ENCODE data around the gene ZDHHC20. TPM values are rescaled to one million over a fixed set of nuclear protein-coding genes. Genes with fewer than 3 reads are reported as not detected.

Gene ZDHHC20
- total RNA-seq, result 49.6 and 51.9 TPM in 2 replicates

GRCh38 chr13:21458813-21459701 is at the start of gene ZDHHC20:
Gene ZDHHC20, minus strand, starts transcription at chr13:21459303. Its CDS starts 132 bp downstream, at chr13:21459171.
- Histone ChIP-seq H3K27me3 (ENCODE audit: control insufficient read depth, insufficient read depth, low read length) (no peaks in the 10 kb centered on the region), H3K4me3 (ENCODE audit: low read depth, low read length) (peak within 1 kb of the TSS; percentile 100), H3K36me3 (ENCODE audit: control insufficient read depth, insufficient read depth, low read length) (no peaks in the 10 kb centered on the region)
- TF ChIP-seq CTCF (IDR thresholded peaks at IDR 0.05; ENCODE audit: insufficient read depth, low read length, poor library complexity, severe bottlenecking), result no peak
- DNase-seq (ENCODE audit: low read depth), result peak; percentile 28

GRCh38 chr13:21504379-21504778 is 45.3 kb upstream of the ZDHHC20 start:
- Histone ChIP-seq H3K36me3 (ENCODE audit: control insufficient read depth, insufficient read depth, low read length) (no peaks in the 10 kb centered on the region), H3K4me3 (ENCODE audit: low read depth, low read length) (no peak overlapping the region), H3K27me3 (ENCODE audit: control insufficient read depth, insufficient read depth, low read length) (no peaks in the 10 kb centered on the region)
- no peak for TF ChIP-seq CTCF (IDR thresholded peaks at IDR 0.05; ENCODE audit: insufficient read depth, low read length, poor library complexity, severe bottlenecking)
- DNase-seq (ENCODE audit: low read depth), result no peak

- peak; percentile 13 for TF ChIP-seq CTCF (IDR thresholded peaks at IDR 0.05; ENCODE audit: insufficient read depth, low read length, poor library complexity, severe bottlenecking)
- Histone ChIP-seq H3K36me3 (ENCODE audit: control insufficient read depth, insufficient read depth, low read length) (no peaks in the 10 kb centered on the region), H3K27me3 (ENCODE audit: control insufficient read depth, insufficient read depth, low read length) (no peaks in the 10 kb centered on the region), H3K4me3 (ENCODE audit: low read depth, low read length) (no peak overlapping the region)
- no peak for DNase-seq (ENCODE audit: low read depth)
Measured at GRCh38 chr13:21501686-21502085, 42.6 kb upstream of the ZDHHC20 start.

GRCh38 chr13:21486322-21486721 is 27.2 kb upstream of the ZDHHC20 start:
- no peak for TF ChIP-seq CTCF (IDR thresholded peaks at IDR 0.05; ENCODE audit: insufficient read depth, low read length, poor library complexity, severe bottlenecking)
- Histone ChIP-seq H3K27me3 (ENCODE audit: control insufficient read depth, insufficient read depth, low read length) (no peaks in the 10 kb centered on the region), H3K4me3 (ENCODE audit: low read depth, low read length) (no peak overlapping the region), H3K36me3 (ENCODE audit: control insufficient read depth, insufficient read depth, low read length) (peaks cover 2% of the 10 kb centered on the region)
- no peak for DNase-seq (ENCODE audit: low read depth)

- Histone ChIP-seq H3K4me3 (ENCODE audit: low read depth, low read length) (no peak overlapping the region), H3K36me3 (ENCODE audit: control insufficient read depth, insufficient read depth, low read length) (peaks cover 2% of the 10 kb centered on the region), H3K27me3 (ENCODE audit: control insufficient read depth, insufficient read depth, low read length) (no peaks in the 10 kb centered on the region)
- DNase-seq (ENCODE audit: low read depth), result no peak
- no peak for TF ChIP-seq CTCF (IDR thresholded peaks at IDR 0.05; ENCODE audit: insufficient read depth, low read length, poor library complexity, severe bottlenecking)
Measured at GRCh38 chr13:21483748-21484147, 24.6 kb upstream of the ZDHHC20 start.

Measured in kidney epithelial cell (primary cell).